Measurements from ENCODE around the gene SUGCT. TPM values are rescaled to one million over a fixed set of nuclear protein-coding genes. Genes with fewer than 3 reads are reported as not detected.

The SUGCT gene
- polyA plus RNA-seq, 12 donors, result 2.0 to 42.9 (median 2.8) TPM; not detected in 1

GRCh38 chr7:40720416-40720815 is 585.6 kb downstream of the SUGCT start:
- DNase-seq, result no peak

DNA sequence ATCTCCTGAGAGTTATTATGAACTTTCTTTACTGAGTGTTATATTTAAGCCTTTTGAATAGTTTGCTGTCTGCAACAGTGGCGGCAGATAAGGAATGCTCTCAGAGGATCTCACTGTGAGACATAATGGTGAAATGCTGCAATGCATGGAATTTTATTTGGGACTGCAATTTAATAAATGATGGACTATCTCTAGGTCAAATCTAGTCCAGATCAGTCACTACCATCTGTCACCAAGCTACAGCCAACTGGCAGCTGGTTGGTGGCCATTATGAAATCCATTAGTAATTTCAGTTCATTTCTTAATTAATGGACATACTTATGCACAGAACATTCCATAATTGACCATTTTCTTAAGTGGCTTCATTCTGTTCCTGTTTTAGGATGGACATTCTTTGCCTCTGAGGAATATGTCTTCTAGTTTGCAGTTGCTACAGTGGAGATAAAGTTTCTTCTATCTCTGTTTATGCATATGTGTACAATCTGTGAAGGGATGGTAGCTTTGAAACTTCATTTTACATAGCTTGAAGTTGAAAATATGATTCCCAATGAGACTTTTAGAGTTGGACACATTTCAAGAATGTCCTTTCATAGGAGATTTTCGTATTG is 586.6 kb downstream of the SUGCT start:
- DNase-seq, result no peak

DNA sequence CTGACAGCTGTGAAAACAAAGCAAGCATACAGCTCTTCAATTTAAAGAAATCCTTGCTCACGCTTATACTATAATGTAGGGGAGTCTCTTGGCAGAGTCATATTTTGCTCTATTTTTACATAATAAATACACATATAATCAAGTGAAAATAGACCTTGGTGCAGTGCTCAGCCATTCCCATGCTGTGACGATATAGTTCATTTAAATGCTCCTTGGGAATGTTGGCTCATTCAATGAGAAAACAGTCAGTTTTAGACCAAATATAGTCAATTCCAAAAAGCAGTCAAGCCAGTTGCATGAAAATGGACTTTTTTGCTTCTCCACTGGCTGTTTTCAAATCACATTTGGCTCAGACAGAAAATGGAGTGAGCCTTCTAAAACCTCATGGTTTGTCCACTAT is 587.4 kb downstream of the SUGCT start:
- DNase-seq, result no peak

DNA sequence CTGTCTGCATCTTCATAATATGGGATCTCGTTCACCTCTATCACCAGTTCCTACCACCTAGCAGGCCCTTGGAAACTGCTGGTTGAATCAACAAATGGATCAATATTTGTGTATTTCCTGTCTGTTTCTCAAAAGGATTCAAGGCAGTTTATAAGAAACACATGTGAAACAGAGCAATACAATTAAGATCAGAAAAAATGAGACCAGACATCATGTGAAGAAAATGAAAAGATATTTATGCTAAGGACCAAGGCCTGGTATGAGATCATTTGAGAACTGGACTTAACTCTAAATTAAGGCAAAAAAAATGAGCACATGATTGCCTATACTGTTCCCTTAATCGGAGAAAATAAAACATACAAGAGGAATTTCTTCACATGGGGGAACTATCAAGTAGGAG is 589.0 kb downstream of the SUGCT start:
- no peak for DNase-seq

GRCh38 chr7:40726559-40726958 is 591.8 kb downstream of the SUGCT start:
- no peak for DNase-seq

DNA sequence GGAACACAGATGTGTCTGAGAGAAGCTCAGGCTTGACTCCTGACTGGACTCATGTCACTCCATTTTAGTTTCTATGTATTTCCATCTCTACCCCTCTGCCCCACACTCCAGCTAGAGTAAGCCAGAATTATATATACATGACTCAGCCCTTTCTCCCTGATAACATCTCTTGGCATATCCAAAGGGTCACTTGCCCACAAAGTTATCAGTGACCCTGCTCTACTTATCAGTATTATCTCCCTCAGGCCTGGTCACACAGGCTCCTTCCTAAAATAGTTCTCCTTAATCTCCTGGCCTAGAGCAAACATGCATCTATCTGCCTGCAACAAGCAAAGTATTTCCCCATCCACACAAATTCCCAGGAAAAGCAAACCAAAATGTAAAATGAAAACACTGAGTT is 598.3 kb downstream of the SUGCT start:
- DNase-seq, result no peak

DNA sequence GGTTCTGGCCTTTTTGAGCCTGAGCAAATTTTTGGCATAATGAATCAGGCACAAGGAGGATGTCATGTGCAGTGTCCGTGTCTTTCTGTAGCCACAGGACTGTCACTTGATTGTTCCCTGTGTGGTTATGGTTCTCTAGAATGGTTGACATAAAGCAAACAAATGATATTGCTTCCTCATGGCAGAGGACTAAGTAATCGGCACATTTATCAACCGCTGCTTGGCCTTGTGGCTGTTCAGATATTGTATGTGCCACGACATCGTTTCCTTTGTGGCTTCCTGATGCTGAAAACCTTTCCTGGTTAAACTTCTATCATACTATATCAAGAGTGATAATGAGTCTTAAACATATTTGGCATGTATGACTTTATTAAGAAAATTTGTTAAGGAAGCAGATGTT is 598.8 kb downstream of the SUGCT start:
- DNase-seq, result no peak

GRCh38 chr7:40739257-40739656 is 604.5 kb downstream of the SUGCT start:
- DNase-seq, result no peak

GRCh38 chr7:40742270-40742669 is 607.5 kb downstream of the SUGCT start:
- DNase-seq, result no peak

- DNase-seq, result no peak
Measured at GRCh38 chr7:40746841-40747556, 612.2 kb downstream of the SUGCT start.

- DNase-seq, result no peak
Measured at GRCh38 chr7:40747856-40748255, 613.1 kb downstream of the SUGCT start.

DNA sequence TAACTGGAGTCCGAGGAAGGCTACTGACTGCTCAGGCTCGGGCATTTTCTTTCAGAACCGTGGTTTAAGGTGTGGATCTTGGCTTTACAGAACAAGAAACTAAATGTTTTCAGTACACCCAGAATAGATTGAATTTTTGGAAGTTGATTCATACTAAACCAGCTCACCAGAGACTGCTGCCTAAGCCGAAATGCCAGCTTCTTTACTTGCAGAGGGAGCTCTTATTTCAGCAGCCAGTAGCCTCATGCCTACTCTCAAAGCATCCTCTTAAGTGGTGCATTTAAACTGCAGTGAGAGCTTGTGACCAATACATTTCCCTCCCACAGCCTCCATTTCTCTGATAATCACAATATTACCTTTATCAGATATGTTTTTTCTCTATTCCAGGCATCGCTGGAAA is 615.1 kb downstream of the SUGCT start:
- no peak for DNase-seq

DNA sequence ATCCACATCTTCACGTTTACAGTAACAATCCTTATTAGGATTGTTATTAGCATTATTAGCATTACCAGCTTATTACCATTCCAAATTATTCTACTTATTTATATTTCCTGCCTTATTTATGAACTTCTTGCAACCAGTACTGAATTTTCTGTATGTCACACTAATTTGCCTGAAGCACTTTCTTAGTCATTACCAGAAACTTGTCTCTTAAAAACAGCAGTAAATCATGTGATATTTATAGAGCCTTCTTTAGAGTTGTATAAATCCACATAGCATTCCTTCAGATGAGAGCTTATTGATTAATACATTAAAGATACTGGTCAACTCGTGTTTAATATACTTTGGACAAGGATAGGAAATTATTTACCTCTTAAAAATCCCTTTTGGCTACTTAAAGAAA is 618.6 kb downstream of the SUGCT start:
- DNase-seq, result no peak

GRCh38 chr7:40755438-40755837 is 620.6 kb downstream of the SUGCT start:
- no peak for DNase-seq

- DNase-seq, result no peak
Measured at GRCh38 chr7:40757109-40757508, 622.3 kb downstream of the SUGCT start.

- DNase-seq, result no peak
Measured at GRCh38 chr7:40758590-40758989, 623.8 kb downstream of the SUGCT start.

- DNase-seq, result no peak
Measured at GRCh38 chr7:40760293-40760964, 625.6 kb downstream of the SUGCT start.

- DNase-seq, result no peak
Measured at GRCh38 chr7:40760987-40761386, 626.2 kb downstream of the SUGCT start.

GRCh38 chr7:40761762-40762560 is 627.2 kb downstream of the SUGCT start:
- peak; percentile 16 for DNase-seq

GRCh38 chr7:40763319-40764287 is 628.8 kb downstream of the SUGCT start:
- DNase-seq, result peak; percentile 32

DNA sequence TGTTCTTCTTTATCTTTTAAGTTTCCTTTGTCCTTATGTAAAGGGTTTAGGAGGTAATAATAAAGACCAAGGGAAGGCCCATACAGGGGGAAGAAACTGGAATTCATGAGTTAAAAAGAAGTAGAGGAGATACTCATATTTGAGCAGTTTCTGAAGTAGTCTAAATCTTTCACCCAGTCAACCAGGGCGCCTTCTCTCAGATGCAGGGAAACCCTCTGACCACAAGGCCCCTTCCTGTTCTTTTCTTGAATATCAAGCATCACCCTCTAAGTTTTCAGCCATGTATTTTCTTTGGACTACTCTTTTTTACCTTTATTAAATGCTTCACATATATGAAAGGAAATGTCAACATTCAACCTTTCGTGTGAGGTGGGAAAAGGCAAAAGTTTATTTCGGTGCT is 630.8 kb downstream of the SUGCT start:
- no peak for DNase-seq
